Endothelial cell of umbilical vein (primary cell): ENCODE results near the gene OGDH. TPM values are rescaled to one million over a fixed set of nuclear protein-coding genes. Genes with fewer than 3 reads are reported as not detected.

ENCODE experiments used
- BruUV-seq: library from RNA; stranded (reverse); fragments of 400-500 nt; replicated peaks from 2 replicates; lab custom pipeline; 2021; lab: Mats Ljungman, UMichigan
- CTCF ChIA-PET: fragments of 300-600, 350-600 bp; sonication (Branson Sonifier 250); formaldehyde crosslinking; loops from one replicate; lab custom pipeline; 2021; ENCODE audit warnings: antibody characterized with exemption, inconsistent platforms; lab: Charles Lee
- POLR2A ChIA-PET: fragments of 300-600, 350-600 bp; sonication (Branson Sonifier 250); formaldehyde crosslinking; loops from one replicate; lab custom pipeline; 2021; ENCODE audit warnings: antibody characterized with exemption, inconsistent platforms; lab: Charles Lee
- DNase-seq: peaks from one replicate; pipeline ENCODE4 v3.0.0-alpha.2; 2011; ENCODE audit warnings: low read depth, low spot score
- FAIRE-seq: peaks from 2 replicates; lab custom pipeline; 2011; peaks lifted over from hg19 to GRCh38; lab: Jason Lieb, UNC
- H2AFZ ChIP-seq: 2 replicates; pipeline ENCODE4 v1.6.0; 2012; ENCODE audit warnings: low read depth, low read length, control low read depth, inconsistent platforms
- H3K27ac ChIP-seq: 2 replicates; pipeline ENCODE4 v1.5.1; 2011; ENCODE audit warnings: low read depth, mild to moderate bottlenecking, control low read depth, low read length, moderate library complexity; ENCODE audit not compliant: insufficient read depth
- H3K27me3 ChIP-seq, 2 experiments: 2 replicates each; pipeline versions ENCODE4 v1.6.0 to v1.6.1; 2011; ENCODE audit warnings: low read length in 2 of 2, mixed read lengths in 1 of 2; ENCODE audit not compliant: control insufficient read depth in 2 of 2, insufficient read depth in 2 of 2
- H3K36me3 ChIP-seq, 2 experiments: 2 replicates in 1 of 2; 3 replicates in 1 of 2; pipeline ENCODE4 v1.5.1; 2011; ENCODE audit warnings: low read length in 2 of 2, mild to moderate bottlenecking in 1 of 2, moderate library complexity in 1 of 2; ENCODE audit not compliant: control insufficient read depth in 2 of 2, insufficient read depth in 2 of 2; ENCODE audit errors: extremely low read depth in 1 of 2
- H3K4me1 ChIP-seq: 3 replicates; pipeline ENCODE4 v1.5.1; 2011; ENCODE audit warnings: mild to moderate bottlenecking, low read length; ENCODE audit not compliant: control insufficient read depth, insufficient read depth; ENCODE audit errors: extremely low read depth
- H3K4me2 ChIP-seq: 2 replicates; pipeline ENCODE4 v1.6.1; 2011; ENCODE audit warnings: low read length, control low read depth, mixed read lengths; ENCODE audit not compliant: insufficient read depth
- H3K4me3 ChIP-seq, 3 experiments: fragments of 200-600 bp in 1 of 3; sonication (generic), shearing (Covaris generic) in 1 of 3; replicated peaks in 1 of 3; 2 replicates each; pipeline ENCODE4 v1.5.1; 2011 to 2016; ENCODE audit warnings: control low read depth in 3 of 3, low read length in 3 of 3, mild to moderate bottlenecking in 2 of 3, inconsistent platforms in 1 of 3, low read depth in 1 of 3, moderate library complexity in 1 of 3; ENCODE audit not compliant: insufficient read depth in 1 of 3
- H3K79me2 ChIP-seq: 2 replicates; pipeline ENCODE4 v1.6.0; 2012; ENCODE audit warnings: low read length, inconsistent platforms; ENCODE audit not compliant: control insufficient read depth, insufficient read depth
- H3K9ac ChIP-seq: replicated peaks from 2 replicates; pipeline ENCODE3; 2011; ENCODE audit warnings: low read length, control low read depth; ENCODE audit not compliant: insufficient read depth; ENCODE audit errors: extremely low read depth
- H3K9me1 ChIP-seq: replicated peaks from 3 replicates; pipeline ENCODE4 v1.6.0; 2011; ENCODE audit warnings: mild to moderate bottlenecking, low read length; ENCODE audit not compliant: control insufficient read depth, insufficient read depth; ENCODE audit errors: extremely low read depth
- H3K9me3 ChIP-seq: replicated peaks from 2 replicates; pipeline ENCODE4 v1.5.1; 2012; ENCODE audit warnings: low read length, inconsistent platforms; ENCODE audit not compliant: control insufficient read depth, insufficient read depth
- H4K20me1 ChIP-seq: replicated peaks from 2 replicates; pipeline ENCODE3; 2011; ENCODE audit warnings: mild to moderate bottlenecking, low read length; ENCODE audit not compliant: control insufficient read depth, insufficient read depth; ENCODE audit errors: extremely low read depth
- CTCF ChIP-seq, 2 donors: IDR thresholded peaks; 1 replicate in 1 of 2; 2 replicates in 1 of 2; pipeline ENCODE4 v1.5.1; 2011; ENCODE audit warnings: low read length in 2 of 2, mild to moderate bottlenecking in 2 of 2, moderate library complexity in 2 of 2, control low read depth in 1 of 2, inconsistent platforms in 1 of 2, low read depth in 1 of 2; ENCODE audit not compliant: insufficient read depth in 1 of 2; ENCODE audit errors: extremely low read depth in 1 of 2
- EZH2 ChIP-seq: IDR thresholded peaks from 2 replicates; pipeline ENCODE4 v1.6.1; 2012; ENCODE audit warnings: borderline replicate concordance, low read depth, mild to moderate bottlenecking, moderate library complexity, low read length, inconsistent platforms; ENCODE audit not compliant: severe bottlenecking
- FOS ChIP-seq: IDR thresholded peaks from 2 replicates; pipeline ENCODE4 v1.6.1; 2011; ENCODE audit warnings: mild to moderate bottlenecking, low read length, moderate library complexity, borderline replicate concordance; ENCODE audit not compliant: insufficient read depth
- GATA2 ChIP-seq: IDR thresholded peaks from 2 replicates; pipeline ENCODE4 v1.7.0; 2011; ENCODE audit warnings: low read depth, mild to moderate bottlenecking, moderate library complexity, mixed read lengths, low read length; ENCODE audit not compliant: insufficient read length, insufficient read depth
- JUN ChIP-seq: IDR thresholded peaks from 2 replicates; pipeline ENCODE4 v1.6.1; 2011; ENCODE audit warnings: borderline replicate concordance, low read depth; ENCODE audit not compliant: insufficient read length, insufficient read depth
- MAX ChIP-seq: IDR thresholded peaks from 2 replicates; pipeline ENCODE4 v1.6.1; 2011; ENCODE audit not compliant: insufficient read depth, insufficient read length
- MYC ChIP-seq: IDR thresholded peaks from one replicate; pipeline ENCODE4 v1.6.1; 2011; ENCODE audit warnings: mild to moderate bottlenecking, low read depth, low read length
- POLR2A ChIP-seq: IDR thresholded peaks from 2 replicates; pipeline ENCODE4 v1.6.1; 2012; ENCODE audit warnings: low read depth, mild to moderate bottlenecking, control low read depth, low read length
- dilution Hi-C: fragments of 300-500 bp; cut with MboI; formaldehyde crosslinking; loops from one replicate; pipeline ENCODE4 v1.15.0; 2019; ENCODE audit warnings: low sequenced_read_pairs; ENCODE audit not compliant: extremely low pct_ligation_motif_present
- intact Hi-C: fragments of 100-400 bp; cut with micrococcal nuclease; formaldehyde crosslinking; loops from one replicate; pipeline ENCODE4 v1.10.0; 2022
- polyA plus RNA-seq, 4 experiments: library from polyadenylated mRNA; depleted of rRNA in 3 of 4; stranded (reverse) in 3 of 4; unstranded in 1 of 4; fragments of >200 nt; gene quantifications; 2 replicates each; pipeline versions ENCODE4 v1.2.1 to v1.2.3, GENCODE V29; 2011 to 2012; ENCODE audit warnings: missing spikeins in 1 of 4
- total RNA-seq: library from RNA; stranded (reverse); gene quantifications from 2 replicates; pipeline ENCODE4 v1.2.3, GENCODE V29; 2021

OGDH gene
- total and polyA plus RNA-seq, 2 donors (not counting 3 experiments of a cell fraction or from before 2014, with no cell fraction given): 88.9 to 92.9 TPM

GRCh38 chr7:44743750-44744149, 137.3 kb downstream of the OGDH start:
- H2AFZ ChIP-seq: peak overlapping the region; percentile 38
- H3K27me3 ChIP-seq: no peaks in the 10 kb centered on the region
- H3K27ac ChIP-seq: no peak overlapping the region
- no peak for TF ChIP-seq JUN
- TF ChIP-seq GATA2: peak; percentile 57
- TF ChIP-seq EZH2: no peak
- TF ChIP-seq CTCF (IDR thresholded peaks at IDR 0.05; ENCODE audit: extremely low read depth in 1 of 2, insufficient read depth in 1 of 2, low read depth in 1 of 2, low read length in 2 of 2): no peak
- TF ChIP-seq MYC: no peak
- no peak for TF ChIP-seq POLR2A
- TF ChIP-seq FOS: no peak
- no peak for TF ChIP-seq MAX
- peaks cover 15% of the 10 kb centered on the region for H3K4me1 ChIP-seq
- DNase-seq (no peak), FAIRE-seq (no peak)
- intact Hi-C loops: no loop called here
- dilution Hi-C loops: no loop called here
- H3K4me3 ChIP-seq: no peak overlapping the region
- no peak overlapping the region for H3K4me2 ChIP-seq
- POLR2A ChIA-PET: interaction anchor here (0.6 kb wide), 1 partner anchor 94 kb away, joined by 11 read pairs; no protein-coding TSS in a partner anchor
- no peaks in the 10 kb centered on the region for H3K9me1 ChIP-seq
- no peak overlapping the region for H3K9ac ChIP-seq
- no peaks in the 10 kb centered on the region for H4K20me1 ChIP-seq
- BruUV-seq: no TSS peak
- CTCF ChIA-PET: no interaction called here
- no peaks in the 10 kb centered on the region for H3K79me2 ChIP-seq
- no peaks in the 10 kb centered on the region for H3K9me3 ChIP-seq
- H3K36me3 ChIP-seq: no peaks in the 10 kb centered on the region
